Cardiac muscle cell (in vitro differentiated cells and primary cell): ENCODE data around the gene RHOG. TPM values are rescaled to one million over a fixed set of nuclear protein-coding genes. Genes with fewer than 3 reads are reported as not detected.
A peak's percentile ranks its signal among the peaks of the same experiment; 100 is the strongest.

Source experiments
- DNase-seq, 2 donors: peaks; one replicate each; pipeline versions ENCODE4 v3.0.0 to v3.0.0-alpha.2; 2010 to 2017; ENCODE audit warnings: low read depth in 1 of 2, low spot score in 1 of 2
- H3K27ac ChIP-seq: fragments of 200-600 bp; sonication (generic); 2 replicates; pipeline ENCODE4 v1.5.1; 2016
- H3K27me3 ChIP-seq: fragments of 200-600 bp; sonication (generic); 2 replicates; pipeline ENCODE4 v1.6.0; 2016; ENCODE audit warnings: control low read depth
- H3K36me3 ChIP-seq: fragments of 200-600 bp; sonication (generic); 2 replicates; pipeline ENCODE4 v1.5.1; 2016; ENCODE audit warnings: control low read depth
- H3K4me1 ChIP-seq: fragments of 200-600 bp; sonication (generic); 2 replicates; pipeline ENCODE4 v1.8.1; 2017; ENCODE audit warnings: low read depth, mild to moderate bottlenecking, mixed run types
- H3K4me3 ChIP-seq: fragments of 200-600 bp; sonication (generic); 2 replicates; pipeline ENCODE4 v1.5.1; 2016; ENCODE audit warnings: mild to moderate bottlenecking
- H3K9me3 ChIP-seq: fragments of 200-600 bp; sonication (generic); 2 replicates; pipeline ENCODE4 v1.5.1; 2017; ENCODE audit warnings: low read depth, mild to moderate bottlenecking, control low read depth
- polyA plus RNA-seq: library from polyadenylated mRNA; unstranded; fragments of >200 nt; fragmentation: Nextera tagmentation; extraction: Ambion mirVana; gene quantifications from 2 replicates; pipeline ENCODE4 v1.2.1, GENCODE V29; 2016
- total RNA-seq: library from RNA; depleted of rRNA; stranded (reverse); fragments of >200 nt; gene quantifications from 2 replicates; pipeline ENCODE4 v1.2.3, GENCODE V29; 2016
- TF ChIP-seq, protein P1 (sequence below): IDR thresholded peaks from 2 replicates; pipeline ENCODE4 v1.5.1; 2012; ENCODE audit warnings: low read depth, mild to moderate bottlenecking, low read length

The RHOG gene
- total and polyA plus RNA-seq, 2 experiments from 2014 or later: 29.2 to 39.1 TPM

DNA sequence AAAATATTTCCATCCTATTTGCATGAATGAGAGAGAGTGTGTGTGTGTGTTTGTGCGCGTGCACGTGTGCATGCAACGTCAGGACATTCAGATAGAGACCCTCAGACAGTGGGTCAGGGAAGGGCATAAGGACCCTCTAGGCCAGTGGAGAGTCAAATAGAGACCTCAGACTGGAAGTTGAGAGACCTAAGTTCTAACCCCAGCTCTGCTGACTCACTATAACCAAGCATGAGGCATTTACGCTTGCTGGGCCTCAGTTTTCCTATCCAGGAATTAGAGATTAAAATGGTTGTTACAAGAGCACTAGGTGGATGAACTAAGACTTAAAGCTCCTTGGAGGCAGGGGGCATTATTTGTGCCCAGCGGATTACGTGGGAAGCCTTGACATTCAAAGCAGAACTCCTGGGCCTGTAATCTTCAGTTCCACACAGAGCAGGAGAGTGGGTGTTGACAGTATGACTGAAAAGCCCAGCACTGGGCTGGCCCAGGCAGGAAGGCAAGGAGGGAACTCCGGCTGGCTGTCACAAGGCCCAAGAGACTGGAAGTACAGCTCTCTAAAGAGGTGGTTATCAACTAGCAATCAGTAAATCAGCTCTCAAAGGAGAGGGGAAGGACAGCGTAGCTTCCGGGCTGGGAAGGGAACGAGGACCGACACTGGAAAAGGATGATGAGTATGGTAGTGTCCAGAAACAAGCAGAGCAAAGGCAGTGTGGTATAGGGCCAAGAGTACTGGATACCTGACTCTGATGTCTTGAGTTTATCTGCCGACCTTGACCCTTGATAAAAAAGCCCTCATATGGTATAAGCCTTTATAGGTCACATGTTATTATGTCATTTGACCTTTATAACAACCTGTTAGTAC is 9.2 kb downstream of the RHOG start:
- Histone ChIP-seq H3K27ac (peak overlapping the region; percentile 40), H3K4me1 (peaks cover 13% of the 10 kb centered on the region), H3K4me3 (no peak overlapping the region), H3K27me3 (no peaks in the 10 kb centered on the region), H3K9me3 (no peaks in the 10 kb centered on the region), H3K36me3 (peaks cover 5% of the 10 kb centered on the region)
- peak in 1 of 2 donors; percentile 82 for DNase-seq
- TF ChIP-seq, protein P1, sequence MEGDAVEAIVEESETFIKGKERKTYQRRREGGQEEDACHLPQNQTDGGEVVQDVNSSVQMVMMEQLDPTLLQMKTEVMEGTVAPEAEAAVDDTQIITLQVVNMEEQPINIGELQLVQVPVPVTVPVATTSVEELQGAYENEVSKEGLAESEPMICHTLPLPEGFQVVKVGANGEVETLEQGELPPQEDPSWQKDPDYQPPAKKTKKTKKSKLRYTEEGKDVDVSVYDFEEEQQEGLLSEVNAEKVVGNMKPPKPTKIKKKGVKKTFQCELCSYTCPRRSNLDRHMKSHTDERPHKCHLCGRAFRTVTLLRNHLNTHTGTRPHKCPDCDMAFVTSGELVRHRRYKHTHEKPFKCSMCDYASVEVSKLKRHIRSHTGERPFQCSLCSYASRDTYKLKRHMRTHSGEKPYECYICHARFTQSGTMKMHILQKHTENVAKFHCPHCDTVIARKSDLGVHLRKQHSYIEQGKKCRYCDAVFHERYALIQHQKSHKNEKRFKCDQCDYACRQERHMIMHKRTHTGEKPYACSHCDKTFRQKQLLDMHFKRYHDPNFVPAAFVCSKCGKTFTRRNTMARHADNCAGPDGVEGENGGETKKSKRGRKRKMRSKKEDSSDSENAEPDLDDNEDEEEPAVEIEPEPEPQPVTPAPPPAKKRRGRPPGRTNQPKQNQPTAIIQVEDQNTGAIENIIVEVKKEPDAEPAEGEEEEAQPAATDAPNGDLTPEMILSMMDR: no peak

DNA sequence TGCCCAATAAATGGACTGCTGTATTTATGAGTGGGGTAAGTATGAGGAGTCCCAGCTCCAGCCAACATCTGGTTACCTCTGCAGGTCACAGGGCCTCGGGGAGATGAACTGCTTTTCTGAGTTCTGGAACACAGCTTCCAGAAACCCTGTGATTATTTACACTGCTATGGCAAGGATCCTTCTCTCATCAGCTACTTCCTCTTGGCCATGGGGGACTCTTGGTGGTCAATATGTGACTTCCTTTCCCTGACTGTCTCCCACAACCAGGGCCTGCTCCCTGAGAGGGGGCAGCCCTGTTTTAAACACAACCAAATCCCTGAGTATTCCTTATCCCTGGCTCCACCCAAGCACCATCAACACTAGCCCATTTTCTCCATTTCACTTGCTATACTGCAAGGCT is 10.0 kb downstream of the RHOG start:
- peaks cover 5% of the 10 kb centered on the region for H3K36me3 ChIP-seq

DNA sequence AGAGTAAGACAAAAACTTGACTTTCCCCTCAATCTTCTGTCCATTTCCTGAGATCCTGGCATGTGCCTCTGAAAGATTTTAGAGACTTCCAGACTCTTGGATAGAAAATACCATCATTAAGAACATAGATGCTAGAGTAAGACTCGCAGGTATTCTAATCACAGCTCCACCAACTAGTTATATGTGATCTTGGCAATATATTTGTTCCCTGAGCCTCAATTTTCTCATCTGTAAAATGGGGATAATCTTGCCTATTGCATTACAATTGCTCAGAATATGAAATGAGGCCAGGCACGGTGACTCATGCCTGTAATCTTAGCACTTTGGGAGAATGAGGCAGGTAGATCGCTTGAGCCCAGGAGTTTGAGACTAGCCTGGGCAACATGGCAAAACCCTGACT is 10.7 kb downstream of the RHOG start:
- Histone ChIP-seq H3K4me1 (peaks cover 13% of the 10 kb centered on the region), H3K9me3 (no peaks in the 10 kb centered on the region), H3K4me3 (no peak overlapping the region), H3K36me3 (peaks cover 5% of the 10 kb centered on the region), H3K27me3 (no peaks in the 10 kb centered on the region), H3K27ac (no peak overlapping the region)
- no peak for DNase-seq
- TF ChIP-seq, protein P1: no peak

More for the DNA sequence above, 10.0 kb downstream of the RHOG start:
- H3K27ac ChIP-seq: no peak overlapping the region
- no peak overlapping the region for H3K4me3 ChIP-seq
- no peak for DNase-seq
- H3K9me3 ChIP-seq: no peaks in the 10 kb centered on the region
- TF ChIP-seq, protein P1: no peak
- peaks cover 13% of the 10 kb centered on the region for H3K4me1 ChIP-seq
- H3K27me3 ChIP-seq: no peaks in the 10 kb centered on the region

DNA sequence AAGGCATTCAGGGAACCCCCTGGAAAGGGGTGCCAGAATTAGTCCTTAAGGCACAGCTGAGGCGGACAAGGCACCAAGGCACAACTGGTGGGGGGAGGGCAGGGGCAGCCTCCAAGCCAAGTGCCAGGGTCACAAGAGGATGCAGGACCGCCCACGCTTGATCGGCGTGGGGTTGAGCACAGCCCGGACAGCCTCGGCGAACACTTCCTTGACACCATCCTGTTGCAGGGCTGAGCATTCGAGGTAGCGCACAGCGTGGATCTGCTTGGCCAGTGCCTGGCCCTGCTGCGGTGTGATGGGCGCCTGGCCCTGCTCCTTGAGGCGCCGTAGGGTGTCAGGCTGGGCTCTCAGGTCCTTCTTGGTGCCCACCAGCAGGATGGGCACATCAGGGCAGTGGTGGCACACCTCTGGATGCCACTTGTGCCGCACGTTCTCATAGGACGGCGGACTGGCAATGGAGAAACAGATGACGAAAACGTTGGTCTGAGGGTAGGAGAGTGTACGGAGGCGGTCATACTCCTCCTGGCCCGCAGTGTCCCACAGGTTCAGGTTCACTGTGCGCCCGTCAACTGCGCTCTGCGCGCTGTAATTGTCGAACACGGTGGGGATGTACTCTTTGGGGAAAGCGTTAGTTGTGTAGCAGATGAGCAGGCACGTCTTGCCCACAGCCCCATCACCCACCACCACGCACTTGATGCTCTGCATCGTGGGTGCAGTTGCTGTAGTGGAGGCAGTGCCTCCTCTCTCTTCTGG is 13.1 kb downstream of the RHOG start:
- Histone ChIP-seq H3K4me3 (no peak overlapping the region), H3K36me3 (peaks cover 5% of the 10 kb centered on the region), H3K9me3 (no peaks in the 10 kb centered on the region), H3K27ac (no peak overlapping the region), H3K4me1 (peaks cover 13% of the 10 kb centered on the region), H3K27me3 (no peaks in the 10 kb centered on the region)
- DNase-seq: no peak
- TF ChIP-seq, protein P1: no peak

DNA sequence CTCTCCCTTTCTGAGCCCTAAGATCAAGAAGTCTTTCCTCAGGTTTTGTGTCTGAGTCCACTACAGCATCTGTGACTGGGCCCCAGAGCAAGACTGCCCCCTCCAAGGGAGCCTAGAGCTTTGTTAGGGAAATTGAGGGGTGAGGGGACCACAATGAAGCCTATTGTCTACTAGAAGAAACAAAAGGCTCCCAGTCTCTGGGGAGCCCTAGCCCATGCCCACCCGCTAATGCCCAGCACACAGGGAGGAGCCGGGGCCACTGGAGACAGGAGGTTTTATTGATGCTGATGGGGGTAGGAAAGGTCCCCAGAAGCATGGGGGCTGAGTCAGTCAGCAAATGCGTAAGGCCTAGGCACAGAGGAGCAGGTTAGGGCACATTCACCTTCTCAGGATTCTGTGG is 14.0 kb downstream of the RHOG start:
- Histone ChIP-seq H3K4me3 (no peak overlapping the region), H3K27me3 (no peaks in the 10 kb centered on the region), H3K36me3 (peaks cover 5% of the 10 kb centered on the region), H3K27ac (no peak overlapping the region), H3K4me1 (peaks cover 4% of the 10 kb centered on the region), H3K9me3 (no peaks in the 10 kb centered on the region)
- no peak for DNase-seq
- TF ChIP-seq, protein P1: no peak
